Urinary bladder (tissue), 4 donors: ENCODE measurements around the gene ZFYVE28. TPM values are rescaled to one million over a fixed set of nuclear protein-coding genes. Genes with fewer than 3 reads are reported as not detected.
A peak's percentile ranks its signal among the peaks of the same experiment; 100 is the strongest.

Experiments
- DNase-seq: peaks from one replicate; pipeline ENCODE4 v3.0.0-alpha.2; 2015; ENCODE audit errors: extremely low spot score
- H3K27ac ChIP-seq: one replicate; pipeline ENCODE4 v1.5.1; 2013; ENCODE audit warnings: low read depth, mild to moderate bottlenecking, moderate library complexity
- H3K36me3 ChIP-seq: one replicate; pipeline ENCODE4 v1.6.1; 2013; ENCODE audit warnings: mild to moderate bottlenecking, moderate library complexity; ENCODE audit not compliant: insufficient read depth
- H3K4me1 ChIP-seq: one replicate; pipeline ENCODE4 v1.6.1; 2013; ENCODE audit warnings: mild to moderate bottlenecking, moderate library complexity; ENCODE audit not compliant: insufficient read depth
- H3K4me3 ChIP-seq: one replicate; pipeline ENCODE4 v1.5.1; 2013; ENCODE audit warnings: low read depth, low read length
- WGBS: extraction: QIAGEN DNeasy Blood & Tissue Kit; methylation state at CpG from one replicate; pipeline ENCODE4 v1.1.7; 2013; 5-methylcytosine and 5-hydroxymethylcytosine counted together
- polyA plus RNA-seq: library from polyadenylated mRNA; stranded (reverse); fragments of 200-250 nt; gene quantifications from one replicate; pipeline ENCODE4 v1.2.3, GENCODE V29; 2013
- total RNA-seq: library from RNA; depleted of rRNA; stranded (reverse); fragments of >200 nt; gene quantifications from one replicate; pipeline ENCODE4 v1.2.3, GENCODE V29; 2014
- donor health status: healthy with polysubstance abuse.
- donor health status: healthy.

The ZFYVE28 gene
- total and polyA plus RNA-seq, 2 donors: 6.3 to 8.4 TPM

DNA sequence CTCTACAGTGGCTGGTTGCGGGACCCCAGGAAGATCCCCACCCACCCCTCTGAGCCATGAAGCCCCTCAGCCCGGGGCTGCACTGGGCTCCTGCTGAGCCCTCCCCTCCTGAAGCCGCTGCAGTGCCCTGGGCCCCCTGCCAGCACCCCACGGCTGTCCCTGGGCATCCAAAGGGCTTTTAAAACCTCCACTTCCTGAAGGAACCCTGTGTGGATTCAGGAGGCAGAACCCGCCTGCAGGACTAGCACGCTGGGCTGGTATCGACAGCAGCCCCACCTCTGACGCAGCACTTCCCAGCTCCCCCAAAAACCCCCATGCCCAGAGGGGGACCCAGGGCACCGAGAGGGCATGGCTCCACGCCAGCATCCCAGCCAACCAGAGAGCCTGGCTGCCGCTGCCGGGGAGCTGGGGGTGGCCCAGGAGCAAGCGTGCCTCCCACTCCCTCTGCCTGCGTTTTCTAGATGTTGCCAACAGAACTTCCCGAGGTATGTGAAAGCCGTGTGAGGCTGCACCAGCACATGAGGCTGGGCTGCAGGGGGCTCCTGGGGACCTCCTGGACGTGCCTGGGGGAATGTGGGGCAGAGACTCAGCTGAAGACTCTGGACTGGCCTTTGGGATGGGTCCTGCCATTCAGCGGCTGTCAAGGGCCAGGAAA is 162.8 kb downstream of the ZFYVE28 start:
- WGBS: 38% methylated on average over 18 of the region's 18 CpGs
- Histone ChIP-seq H3K27ac (peak overlapping the region; percentile 13), H3K4me3 (no peak overlapping the region), H3K36me3 (no peaks in the 10 kb centered on the region), H3K4me1 (no peaks in the 10 kb centered on the region)
- DNase-seq: no peak

DNA sequence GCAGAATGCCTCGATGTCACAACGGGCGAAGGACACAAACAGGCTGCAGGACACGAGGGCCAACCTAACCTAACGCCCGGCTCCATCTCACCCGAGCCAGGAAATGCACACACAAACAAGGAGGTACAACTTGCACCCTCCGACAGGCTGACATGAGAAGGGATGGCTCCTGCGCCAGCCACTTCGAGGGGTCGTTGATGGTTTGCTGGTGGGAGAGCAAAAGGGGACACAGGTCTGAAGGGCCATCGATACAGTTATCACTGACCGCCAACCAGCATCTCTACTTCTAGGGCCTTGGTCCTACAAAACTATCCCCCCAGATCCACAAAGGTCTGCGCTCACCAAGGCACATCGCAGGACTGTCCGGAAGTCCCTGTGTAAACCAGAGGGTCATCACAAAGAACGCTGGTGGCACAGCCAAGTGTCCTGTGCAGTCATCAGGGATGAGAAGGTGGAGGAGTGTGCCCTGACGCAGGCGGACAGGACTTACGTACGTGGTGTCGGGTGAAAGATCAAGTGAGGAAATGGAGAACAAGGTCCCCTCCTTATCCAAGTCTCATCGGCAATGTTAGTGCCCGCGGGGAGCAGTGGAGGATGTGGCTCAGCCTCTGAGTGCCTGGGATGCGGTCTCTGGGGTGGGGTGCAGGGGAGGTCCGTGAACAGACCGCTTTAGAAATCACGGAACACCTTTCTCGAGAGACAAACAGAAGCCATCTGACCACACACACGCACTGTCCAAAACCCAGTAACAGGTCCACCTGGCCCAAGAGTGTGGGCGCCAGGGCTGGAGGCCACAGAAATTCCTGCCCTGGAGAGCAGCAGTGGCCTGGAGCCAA is 163.6 kb downstream of the ZFYVE28 start:
- H3K36me3 ChIP-seq: peaks cover under 1% of the 10 kb centered on the region
- no peaks in the 10 kb centered on the region for H3K4me1 ChIP-seq
- DNase-seq: no peak
- H3K4me3 ChIP-seq: no peak overlapping the region
- no peak overlapping the region for H3K27ac ChIP-seq
- 84% methylated on average over 32 of the region's 32 CpGs for WGBS

DNA sequence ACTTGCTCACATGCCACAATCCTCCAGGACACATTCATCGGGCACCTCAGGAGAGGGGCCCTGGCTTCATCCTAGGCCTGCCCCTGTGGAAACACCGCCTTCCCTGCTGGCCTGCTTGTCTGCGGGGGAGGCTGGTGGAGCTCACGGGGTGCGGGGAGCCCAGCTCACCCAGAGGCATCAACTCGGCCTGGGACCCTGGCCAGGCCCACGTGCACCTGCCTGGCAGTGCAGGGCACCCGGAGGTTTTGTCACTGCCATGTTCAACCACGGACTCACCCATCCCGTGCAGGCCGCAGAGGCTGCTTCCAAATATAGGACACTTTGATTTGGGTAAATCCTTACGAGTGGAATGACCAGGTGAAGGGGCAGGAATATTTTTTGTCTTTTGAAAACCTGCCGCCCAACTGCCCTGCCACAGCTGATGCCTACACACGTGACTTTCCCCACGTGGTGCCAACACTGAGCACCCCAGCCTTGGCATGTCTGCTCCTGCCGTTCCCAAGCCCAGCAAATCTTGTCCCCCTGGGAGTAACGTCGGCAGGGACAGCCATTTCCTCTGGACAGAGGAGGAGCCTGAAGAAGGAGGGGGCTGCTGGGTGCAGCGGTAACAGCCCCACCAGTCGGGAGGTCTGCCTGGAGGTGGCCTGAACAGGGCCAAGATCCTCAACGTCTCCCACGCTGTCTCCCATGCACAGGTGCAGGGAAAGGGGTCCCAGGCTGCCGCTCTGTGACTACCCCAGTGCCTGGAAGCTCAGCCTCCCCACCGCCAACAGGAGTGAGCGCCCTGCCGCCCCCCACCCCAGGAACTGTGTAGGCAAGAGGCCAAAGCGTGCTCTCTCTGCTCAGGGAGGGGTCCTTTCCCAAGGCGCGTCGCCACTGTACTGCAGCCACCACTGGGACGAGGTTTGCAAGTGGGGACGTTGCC is 165.0 kb downstream of the ZFYVE28 start:
- DNase-seq: no peak
- H3K4me3 ChIP-seq: no peak overlapping the region
- no peaks in the 10 kb centered on the region for H3K4me1 ChIP-seq
- H3K27ac ChIP-seq: no peak overlapping the region
- peaks cover 7% of the 10 kb centered on the region for H3K36me3 ChIP-seq
- 81% methylated on average over 32 of the region's 32 CpGs for WGBS

GRCh38 chr4:2252530-2253091 is 165.8 kb downstream of the ZFYVE28 start:
- H3K4me1 ChIP-seq: no peaks in the 10 kb centered on the region
- no peak overlapping the region for H3K27ac ChIP-seq
- H3K4me3 ChIP-seq: no peak overlapping the region
- H3K36me3 ChIP-seq: peaks cover 7% of the 10 kb centered on the region
- no peak for DNase-seq
- WGBS: 81% methylated on average over 12 of the region's 12 CpGs

DNA sequence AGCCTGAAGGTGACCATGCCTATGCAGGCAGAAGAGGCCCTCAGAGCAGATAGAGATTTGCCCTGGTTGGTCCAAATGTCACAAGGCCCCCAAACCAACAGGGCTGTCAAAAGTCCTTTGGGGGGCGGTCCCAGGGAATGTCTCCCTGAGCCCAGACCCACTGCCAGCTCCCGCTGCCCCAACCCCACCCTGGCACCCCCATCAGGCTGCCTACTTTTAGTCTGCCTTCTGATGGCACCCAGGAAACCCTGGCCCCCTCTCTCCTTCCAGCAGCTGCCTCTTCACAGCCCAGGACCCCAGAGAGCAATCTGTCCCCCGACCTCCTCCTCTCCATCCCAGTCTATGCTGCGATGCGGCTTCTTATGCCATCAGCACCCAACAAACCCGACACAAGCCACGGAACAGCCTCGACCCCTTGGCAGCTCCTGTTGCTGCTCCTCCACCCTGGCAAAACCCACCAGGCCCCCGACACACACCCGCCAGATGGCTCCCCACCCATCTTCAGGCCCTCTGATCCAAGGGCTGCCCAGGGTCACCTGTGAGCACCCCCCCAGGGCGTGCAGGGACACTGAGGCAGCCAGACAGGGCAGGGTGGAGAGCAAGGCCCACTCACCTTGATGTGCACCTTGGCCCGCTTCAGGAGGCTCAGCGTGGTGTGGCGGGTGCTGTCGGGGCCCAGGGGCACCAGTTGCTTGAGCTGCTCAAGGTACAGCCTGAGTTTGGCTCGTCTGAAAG is 166.5 kb downstream of the ZFYVE28 start:
- Histone ChIP-seq H3K4me3 (no peak overlapping the region), H3K36me3 (peaks cover 7% of the 10 kb centered on the region), H3K27ac (no peak overlapping the region), H3K4me1 (no peaks in the 10 kb centered on the region)
- WGBS: 90% methylated on average over 16 of the region's 16 CpGs
- DNase-seq: no peak

DNA sequence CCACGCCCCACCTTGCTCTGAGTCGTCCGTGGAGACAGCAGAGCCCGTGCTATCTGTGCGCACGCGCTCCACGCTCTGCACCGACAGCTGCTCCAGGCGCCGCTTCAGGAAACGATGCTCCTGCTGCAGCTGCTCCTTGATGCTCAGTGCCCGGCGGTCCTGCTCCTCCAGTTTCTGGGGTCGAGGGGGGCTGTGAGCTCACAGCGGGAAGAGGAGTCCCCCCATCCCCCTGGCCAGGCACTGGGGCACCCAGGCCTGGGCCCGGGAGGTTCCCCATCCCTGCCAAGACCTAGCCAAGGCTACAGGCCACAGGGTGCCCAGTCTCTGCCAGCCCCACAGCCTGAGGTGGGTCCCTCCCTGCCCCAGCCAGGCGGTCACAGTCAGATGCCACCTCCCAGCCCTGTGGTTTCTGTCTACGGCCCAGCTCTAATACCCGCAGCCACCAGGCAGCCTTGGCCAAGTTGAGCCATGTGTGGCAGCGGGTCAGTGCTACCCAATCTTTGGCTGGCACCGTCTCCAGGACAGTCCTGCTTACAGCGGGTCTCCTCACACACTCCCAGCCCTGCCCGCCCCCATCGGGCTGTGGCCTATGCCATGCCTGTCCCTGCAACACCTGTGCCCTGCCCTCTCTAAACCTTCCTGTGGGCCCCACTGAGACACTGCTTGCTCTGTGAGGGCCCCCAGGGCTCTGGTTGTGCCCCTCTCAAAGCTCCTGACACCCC is 167.2 kb downstream of the ZFYVE28 start:
- H3K4me3 ChIP-seq: no peak overlapping the region
- no peaks in the 10 kb centered on the region for H3K4me1 ChIP-seq
- DNase-seq: no peak
- H3K27ac ChIP-seq: no peak overlapping the region
- peaks cover 7% of the 10 kb centered on the region for H3K36me3 ChIP-seq
- WGBS: 92% methylated on average over 25 of the region's 25 CpGs

DNA sequence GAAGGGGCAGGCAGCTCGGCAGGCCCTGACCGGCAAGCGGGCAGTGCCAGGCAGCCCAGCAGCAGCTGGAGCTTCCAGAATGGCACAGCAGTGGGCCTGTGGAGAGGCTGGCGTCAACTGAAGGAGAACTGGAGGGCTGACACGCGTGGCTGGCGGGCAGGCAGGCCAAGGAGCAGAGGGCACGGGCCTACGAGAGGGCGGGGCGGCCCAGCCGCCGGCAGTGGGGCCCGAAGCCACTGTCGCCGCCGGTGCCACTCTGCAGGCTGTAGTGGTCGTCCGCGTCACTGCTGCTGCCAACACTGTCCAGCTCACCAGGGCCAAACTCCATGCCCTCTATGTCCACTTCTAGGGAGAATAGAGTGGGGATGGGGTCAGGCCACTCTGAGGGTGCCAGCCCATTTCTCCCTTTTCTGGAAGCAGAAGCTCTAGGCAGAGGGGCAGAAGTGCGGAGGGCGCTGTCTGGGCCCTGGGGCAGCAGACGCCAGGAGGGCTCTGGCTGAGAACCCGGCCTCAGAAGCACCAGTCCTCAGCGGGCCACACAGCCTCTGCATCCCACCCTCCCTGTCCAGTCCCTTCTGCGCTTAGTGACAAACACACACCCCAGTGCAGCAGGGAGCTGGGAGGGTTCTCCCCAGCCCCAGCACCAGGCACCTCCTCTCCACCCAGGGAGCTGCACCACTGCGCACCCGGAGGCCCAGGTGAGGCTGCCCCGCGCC is 167.9 kb downstream of the ZFYVE28 start:
- H3K36me3 ChIP-seq: peaks cover 7% of the 10 kb centered on the region
- no peak for DNase-seq
- WGBS: 91% methylated on average over 30 of the region's 30 CpGs

GRCh38 chr4:2249526-2250356 is 168.7 kb downstream of the ZFYVE28 start:
- H3K36me3 ChIP-seq: peaks cover 7% of the 10 kb centered on the region
- WGBS: 84% methylated on average over 26 of the region's 26 CpGs
- DNase-seq: no peak

More for the DNA sequence above, 167.9 kb downstream of the ZFYVE28 start:
- Histone ChIP-seq H3K4me1 (no peaks in the 10 kb centered on the region), H3K4me3 (no peak overlapping the region), H3K27ac (no peak overlapping the region)

GRCh38 chr4:2248821-2249261 is 169.6 kb downstream of the ZFYVE28 start:
- Histone ChIP-seq H3K36me3 (peaks cover 7% of the 10 kb centered on the region), H3K4me1 (no peaks in the 10 kb centered on the region), H3K4me3 (no peak overlapping the region), H3K27ac (no peak overlapping the region)
- WGBS: 73% methylated on average over 10 of the region's 10 CpGs
- no peak for DNase-seq

More at GRCh38 chr4:2249526-2250356, 168.7 kb downstream of the ZFYVE28 start:
- Histone ChIP-seq H3K27ac (no peak overlapping the region), H3K4me1 (no peaks in the 10 kb centered on the region), H3K4me3 (no peak overlapping the region)

GRCh38 chr4:2248044-2248780 is 170.2 kb downstream of the ZFYVE28 start:
- H3K36me3 ChIP-seq: peaks cover 7% of the 10 kb centered on the region
- H3K4me1 ChIP-seq: no peaks in the 10 kb centered on the region
- no peak overlapping the region for H3K27ac ChIP-seq
- no peak overlapping the region for H3K4me3 ChIP-seq
- WGBS: 80% methylated on average over 21 of the region's 21 CpGs
- no peak for DNase-seq
